Measurements from ENCODE around the gene AATK. TPM values are rescaled to one million over a fixed set of nuclear protein-coding genes. Genes with fewer than 3 reads are reported as not detected.

AATK gene
- total and polyA plus RNA-seq, 2 of the 13 experiments (the other 11 are each of a cell fraction or from before 2014, with no cell fraction given) = 2.9 to 8.4 TPM

DNA sequence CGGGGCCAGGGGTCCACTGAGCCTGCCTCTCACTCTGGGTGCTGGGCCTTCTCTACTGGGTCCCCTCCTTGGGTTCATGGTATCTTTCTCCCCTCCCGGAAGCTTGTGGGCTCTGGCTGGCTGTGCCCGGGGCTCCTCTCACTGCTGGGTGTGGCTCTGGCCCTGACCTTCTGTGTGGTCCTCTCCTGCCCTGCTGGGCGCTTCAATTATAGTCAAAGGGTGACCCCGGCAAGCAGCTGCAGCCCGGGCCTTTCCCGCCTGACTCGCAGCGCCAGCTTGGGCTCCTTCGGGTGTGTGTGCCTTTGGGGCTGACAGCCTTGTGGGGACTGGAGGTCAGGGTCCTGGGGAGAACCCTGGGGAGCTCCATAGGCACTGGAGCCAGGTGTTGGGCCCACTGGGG, 55.0 kb downstream of the AATK start:
- intact Hi-C loops (cut with micrococcal nuclease; ENCODE audit: unreplicated experiment) = no loop called here
- H3K9ac ChIP-seq (ENCODE audit: insufficient read depth, low read depth, low read length) = no peak overlapping the region
- ATAC-seq (no peak), FAIRE-seq (no peak), DNase-seq (ENCODE audit: low spot score) (no peak)
- no peaks in the 10 kb centered on the region for H3K27me3 ChIP-seq (ENCODE audit: control insufficient read depth in 1 of 2, insufficient read depth in 2 of 2, low read length in 2 of 2)
- H3K9me3 ChIP-seq (ENCODE audit: low read length) = no peaks in the 10 kb centered on the region
- H2AFZ ChIP-seq (ENCODE audit: low read length) = no peak overlapping the region
- H4K20me1 ChIP-seq (ENCODE audit: insufficient read depth, low read length) = peaks cover 2% of the 10 kb centered on the region; the same call in 1 of the 2 replicates
- H3K27ac ChIP-seq (ENCODE audit: extremely low read length, insufficient read depth, low read length) = no peak overlapping the region
- TF ChIP-seq ZNF572 (CRISPR knock-in tag; IDR thresholded peaks at IDR 0.05) (no peak), MXD1 (CRISPR knock-in tag; IDR thresholded peaks at IDR 0.05) (no peak), EP300 (IDR thresholded peaks at IDR 0.05; ENCODE audit: low read depth in 2 of 2, low read length in 2 of 2) (no peak), EP300 (CRISPR knock-in tag; IDR thresholded peaks at IDR 0.05; ENCODE audit: borderline replicate concordance) (no peak), ZNF615 (CRISPR knock-in tag; IDR thresholded peaks at IDR 0.05; ENCODE audit: borderline replicate concordance) (no peak), DR1 (CRISPR knock-in tag; IDR thresholded peaks at IDR 0.05) (no peak), NCOA2 (CRISPR knock-in tag; IDR thresholded peaks at IDR 0.05) (no peak), LCORL (IDR thresholded peaks at IDR 0.05) (no peak), LCORL (CRISPR knock-in tag; IDR thresholded peaks at IDR 0.05) (no peak), ZNF543 (CRISPR knock-in tag; IDR thresholded peaks at IDR 0.05) (no peak)
- TF ChIP-seq, protein P1, sequence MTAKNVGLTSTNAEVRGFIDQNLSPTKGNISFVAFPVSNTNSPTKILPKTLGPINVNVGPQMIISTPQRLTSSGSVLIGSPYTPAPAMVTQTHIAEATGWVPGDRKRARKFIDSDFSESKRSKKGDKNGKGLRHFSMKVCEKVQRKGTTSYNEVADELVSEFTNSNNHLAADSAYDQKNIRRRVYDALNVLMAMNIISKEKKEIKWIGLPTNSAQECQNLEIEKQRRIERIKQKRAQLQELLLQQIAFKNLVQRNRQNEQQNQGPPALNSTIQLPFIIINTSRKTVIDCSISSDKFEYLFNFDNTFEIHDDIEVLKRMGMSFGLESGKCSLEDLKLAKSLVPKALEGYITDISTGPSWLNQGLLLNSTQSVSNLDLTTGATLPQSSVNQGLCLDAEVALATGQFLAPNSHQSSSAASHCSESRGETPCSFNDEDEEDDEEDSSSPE (CRISPR knock-in tag; IDR thresholded peaks at IDR 0.05) = no peak
- H3K4me2 ChIP-seq (ENCODE audit: low read depth, low read length) = no peak overlapping the region
- H3K36me3 ChIP-seq (replicated peaks in 1 of 2; ENCODE audit: control insufficient read depth in 1 of 2, insufficient read depth in 2 of 2, low read length in 2 of 2) = peaks cover 2% of the 10 kb centered on the region in 2 experiments; a peak in 3 of 5 replicates
- no TSS peak for BruUV-seq (replicated peaks)
- ChIA-PET POLR2A (no interaction called here), CTCF (ENCODE audit: low intra/inter-chr PET ratio, low total read pairs) (no interaction called here)
- 93% methylated on average over 8 of the region's 10 CpGs for WGBS (ENCODE audit: low lambda C conversion rate)
- H3K79me2 ChIP-seq (ENCODE audit: insufficient read depth, low read length) = no peaks in the 10 kb centered on the region
- in situ Hi-C loops (cut with HindIII; ENCODE audit: extremely low pct_ligation_motif_present, low pct_unique_long_range_greater_than_20kb) = no loop called here
- peaks cover 7% of the 10 kb centered on the region; the same call in 1 of the 2 replicates for H3K4me1 ChIP-seq (ENCODE audit: insufficient read depth, low read length)
- no peak overlapping the region for H3K4me3 ChIP-seq (replicated peaks in 1 of 3; ENCODE audit: insufficient read depth in 1 of 3, low read depth in 2 of 3, low read length in 3 of 3)

All from HepG2 (cell line).